ENCODE measurements around the gene PRKAR1B.
"Not testable (repeated sequence)": the region's sequence is repeated elsewhere in the genome, so short reads cannot be mapped to it uniquely, and the experiment has no call there.

The PRKAR1B gene

DNA sequence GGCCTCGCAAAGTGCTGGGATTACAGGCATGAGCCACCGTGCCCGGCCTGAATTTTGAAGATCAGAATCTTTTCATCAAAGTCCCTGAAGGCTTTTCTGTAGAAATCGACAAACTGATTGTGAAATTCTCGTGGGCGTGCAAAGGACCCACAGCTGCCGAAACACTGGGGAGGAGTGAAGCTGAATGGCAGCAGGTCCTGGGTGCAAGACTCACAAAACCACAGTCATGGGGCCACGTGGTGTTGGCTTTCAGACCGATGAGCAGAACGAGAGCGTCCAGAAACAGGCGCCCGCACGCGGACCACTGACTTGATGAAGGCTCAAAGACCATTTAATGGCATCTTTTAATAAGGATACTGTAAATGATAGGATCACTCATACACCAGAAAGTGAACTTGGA lies 24.7 kb upstream of the PRKAR1B start:
- intact Hi-C loops (cut with micrococcal nuclease) = no loop called here
- no peaks in the 10 kb centered on the region for H3K9me3 Mint-ChIP-seq
- H3K27me3 Mint-ChIP-seq = no peaks in the 10 kb centered on the region
- H3K4me3 Mint-ChIP-seq = no peak overlapping the region
- no peaks in the 10 kb centered on the region for H3K4me1 Mint-ChIP-seq (ENCODE audit: low read depth)
- peaks cover 68% of the 10 kb centered on the region for H3K36me3 Mint-ChIP-seq (ENCODE audit: low read depth)
- no peak overlapping the region for H3K27ac Mint-ChIP-seq

GRCh38 chr7:750111-750905 lies 23.2 kb upstream of the PRKAR1B start:
- intact Hi-C loops (cut with micrococcal nuclease) = no loop called here
- Mint-ChIP-seq H3K9me3 (no peaks in the 10 kb centered on the region), H3K27me3 (no peaks in the 10 kb centered on the region), H3K27ac (no peak overlapping the region), H3K4me1 (ENCODE audit: low read depth) (no peaks in the 10 kb centered on the region), H3K4me3 (no peak overlapping the region), H3K36me3 (ENCODE audit: low read depth) (peaks cover 58% of the 10 kb centered on the region)

- Mint-ChIP-seq H3K36me3 (ENCODE audit: low read depth) (peaks cover 57% of the 10 kb centered on the region), H3K4me1 (ENCODE audit: low read depth) (no peaks in the 10 kb centered on the region), H3K4me3 (no peak overlapping the region), H3K27me3 (no peaks in the 10 kb centered on the region), H3K9me3 (no peaks in the 10 kb centered on the region), H3K27ac (no peak overlapping the region)
- intact Hi-C loops (cut with micrococcal nuclease) = no loop called here
Observed at GRCh38 chr7:749140-749551, 22.1 kb upstream of the PRKAR1B start.

- Mint-ChIP-seq H3K27ac (no peak overlapping the region), H3K4me1 (ENCODE audit: low read depth) (no peaks in the 10 kb centered on the region), H3K4me3 (no peak overlapping the region), H3K36me3 (ENCODE audit: low read depth) (peaks cover 55% of the 10 kb centered on the region), H3K9me3 (no peaks in the 10 kb centered on the region), H3K27me3 (no peaks in the 10 kb centered on the region)
- intact Hi-C loops (cut with micrococcal nuclease) = no loop called here
Observed at GRCh38 chr7:748446-748845, 21.4 kb upstream of the PRKAR1B start.

DNA sequence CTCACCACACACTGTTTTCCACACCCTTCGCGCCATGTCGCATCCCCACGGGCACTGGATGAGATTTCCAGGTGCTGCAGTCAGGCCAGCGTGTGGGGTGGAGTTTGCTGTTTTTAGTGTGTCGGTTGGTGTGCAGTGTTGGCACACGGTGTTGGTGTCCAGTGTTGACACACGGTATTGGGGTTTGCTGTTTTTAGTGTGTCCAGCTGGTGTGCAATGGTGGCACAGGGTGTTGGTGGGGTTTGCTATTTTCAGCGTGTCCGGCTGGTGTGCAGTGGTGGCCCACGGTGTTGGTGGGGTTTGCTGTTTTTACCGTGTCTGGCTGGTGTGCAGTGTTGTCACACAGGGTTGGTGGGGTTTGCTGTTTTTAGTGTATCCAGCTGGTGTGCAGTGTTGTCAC lies 20.1 kb upstream of the PRKAR1B start:
- no peaks in the 10 kb centered on the region for H3K9me3 Mint-ChIP-seq
- H3K4me1 Mint-ChIP-seq (ENCODE audit: low read depth) = no peaks in the 10 kb centered on the region
- intact Hi-C loops (cut with micrococcal nuclease) = no loop called here
- H3K36me3 Mint-ChIP-seq (ENCODE audit: low read depth) = peaks cover 58% of the 10 kb centered on the region
- H3K27me3 Mint-ChIP-seq = no peaks in the 10 kb centered on the region
- no peak overlapping the region for H3K27ac Mint-ChIP-seq
- no peak overlapping the region for H3K4me3 Mint-ChIP-seq

- intact Hi-C loops (cut with micrococcal nuclease) = no loop called here
- Mint-ChIP-seq H3K4me3 (no peak overlapping the region), H3K9me3 (no peaks in the 10 kb centered on the region), H3K36me3 (ENCODE audit: low read depth) (peaks cover 58% of the 10 kb centered on the region), H3K4me1 (ENCODE audit: low read depth) (no peaks in the 10 kb centered on the region), H3K27ac (no peak overlapping the region), H3K27me3 (no peaks in the 10 kb centered on the region)
Observed at GRCh38 chr7:746155-747061, 19.3 kb upstream of the PRKAR1B start.

DNA sequence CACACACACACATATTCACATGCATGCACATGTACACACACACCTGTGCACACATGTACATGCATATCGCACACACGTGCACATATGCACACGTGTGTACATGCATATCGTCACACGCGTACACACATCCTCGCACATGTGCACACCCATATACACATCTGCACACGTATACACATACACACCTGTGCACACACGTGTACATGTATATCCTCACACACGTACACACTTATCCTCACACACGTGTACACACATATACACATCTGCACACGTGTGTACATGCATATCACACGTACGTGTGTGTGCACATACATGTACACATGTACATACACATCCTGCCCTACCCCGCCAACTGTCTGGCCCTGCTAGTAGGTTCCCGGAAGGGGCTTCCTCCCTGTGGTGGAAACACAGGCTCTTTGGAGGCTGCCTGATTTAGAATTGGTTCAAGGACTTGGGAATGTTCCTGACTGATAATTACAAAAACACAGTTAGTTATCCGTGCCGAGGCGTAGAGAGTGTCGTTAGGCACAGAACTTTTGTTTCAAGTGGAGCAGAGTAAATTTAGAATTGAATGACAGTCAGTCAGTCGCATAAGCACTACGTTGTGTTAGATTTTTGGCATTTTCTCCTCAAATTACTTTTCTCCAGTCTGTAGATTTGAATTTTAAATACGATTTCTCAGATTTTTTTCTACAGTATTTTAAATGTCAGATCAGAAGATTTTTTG lies 18.5 kb upstream of the PRKAR1B start:
- H3K9me3 Mint-ChIP-seq = no peaks in the 10 kb centered on the region
- H3K4me3 Mint-ChIP-seq = no peak overlapping the region
- H3K27ac Mint-ChIP-seq = no peak overlapping the region
- intact Hi-C loops (cut with micrococcal nuclease) = no loop called here
- H3K27me3 Mint-ChIP-seq = no peaks in the 10 kb centered on the region
- H3K36me3 Mint-ChIP-seq (ENCODE audit: low read depth) = peaks cover 61% of the 10 kb centered on the region
- no peaks in the 10 kb centered on the region for H3K4me1 Mint-ChIP-seq (ENCODE audit: low read depth)

DNA sequence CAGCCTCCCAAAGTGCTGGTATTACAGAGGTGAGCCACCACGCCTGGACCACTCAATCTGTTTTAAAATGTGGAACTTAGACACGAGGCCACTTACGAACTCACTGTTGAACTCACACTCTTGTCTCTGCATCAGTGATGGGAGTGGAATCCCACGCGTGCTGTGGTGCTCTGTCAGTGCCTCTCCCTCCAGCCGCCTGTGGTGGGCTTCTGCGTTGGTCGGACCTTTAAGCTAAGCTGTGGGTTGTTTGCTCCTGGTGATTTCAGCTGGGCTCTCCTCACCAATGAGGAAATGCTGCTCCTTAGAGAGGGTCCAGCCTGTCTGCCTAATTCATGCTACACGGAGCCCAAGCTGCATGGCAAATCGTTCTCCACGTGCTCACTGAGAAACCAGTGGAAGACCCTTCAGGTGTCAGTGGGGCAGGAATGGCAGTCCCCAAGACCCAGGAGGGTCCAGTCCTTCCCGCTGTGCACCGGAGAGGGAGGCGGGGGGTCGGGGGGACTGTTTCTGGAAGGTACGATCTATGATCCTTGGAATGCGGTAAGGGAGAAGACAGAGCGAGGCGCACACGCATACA lies 17.9 kb upstream of the PRKAR1B start:
- Mint-ChIP-seq H3K4me3 (no peak overlapping the region), H3K9me3 (no peaks in the 10 kb centered on the region), H3K36me3 (ENCODE audit: low read depth) (peaks cover 65% of the 10 kb centered on the region), H3K27me3 (no peaks in the 10 kb centered on the region), H3K27ac (no peak overlapping the region), H3K4me1 (ENCODE audit: low read depth) (no peaks in the 10 kb centered on the region)
- intact Hi-C loops (cut with micrococcal nuclease) = no loop called here

- H3K27ac Mint-ChIP-seq; H3K4me3 Mint-ChIP-seq; H3K4me1 Mint-ChIP-seq (ENCODE audit: low read depth); H3K27me3 Mint-ChIP-seq; intact Hi-C loops (cut with micrococcal nuclease); H3K9me3 Mint-ChIP-seq: not testable (repeated sequence)
- peaks cover 70% of the 10 kb centered on the region for H3K36me3 Mint-ChIP-seq (ENCODE audit: low read depth)
Observed at GRCh38 chr7:744128-744520, 17.0 kb upstream of the PRKAR1B start.

GRCh38 chr7:743341-744127 lies 16.5 kb upstream of the PRKAR1B start:
- H3K36me3 Mint-ChIP-seq (ENCODE audit: low read depth) = peaks cover 68% of the 10 kb centered on the region
- H3K4me3 Mint-ChIP-seq; H3K27ac Mint-ChIP-seq; H3K27me3 Mint-ChIP-seq; H3K9me3 Mint-ChIP-seq; intact Hi-C loops (cut with micrococcal nuclease); H3K4me1 Mint-ChIP-seq (ENCODE audit: low read depth): not testable (repeated sequence)

- H3K36me3 Mint-ChIP-seq (ENCODE audit: low read depth) = peaks cover 70% of the 10 kb centered on the region
- H3K27me3 Mint-ChIP-seq = no peaks in the 10 kb centered on the region
- H3K27ac Mint-ChIP-seq = no peak overlapping the region
- H3K9me3 Mint-ChIP-seq = no peaks in the 10 kb centered on the region
- intact Hi-C loops (cut with micrococcal nuclease) = no loop called here
- H3K4me3 Mint-ChIP-seq = no peak overlapping the region
- H3K4me1 Mint-ChIP-seq (ENCODE audit: low read depth) = no peaks in the 10 kb centered on the region
Observed at GRCh38 chr7:742791-743190, 15.7 kb upstream of the PRKAR1B start.

DNA sequence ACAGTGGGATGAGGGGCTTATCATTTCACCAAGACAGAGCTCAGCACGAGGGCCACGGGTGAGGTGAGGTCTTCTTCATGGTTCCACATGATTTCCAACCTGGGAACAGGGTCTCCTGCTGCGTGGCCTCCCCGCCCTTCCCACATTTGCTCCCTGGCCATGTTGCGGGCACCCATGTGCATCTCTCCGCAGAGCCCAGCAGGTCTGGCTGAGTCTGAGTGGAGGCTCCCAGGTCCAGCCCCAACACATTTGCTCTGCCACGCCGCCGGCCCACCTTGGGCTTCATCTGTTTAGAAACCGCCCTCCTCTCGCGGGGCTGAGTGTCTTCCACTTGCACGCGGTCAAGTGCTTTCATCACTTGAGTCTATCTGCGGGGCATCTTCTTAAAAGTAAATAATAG lies 14.8 kb upstream of the PRKAR1B start:
- H3K4me3 Mint-ChIP-seq = no peak overlapping the region
- peaks cover 75% of the 10 kb centered on the region for H3K36me3 Mint-ChIP-seq (ENCODE audit: low read depth)
- no peaks in the 10 kb centered on the region for H3K9me3 Mint-ChIP-seq
- H3K27me3 Mint-ChIP-seq = no peaks in the 10 kb centered on the region
- no peak overlapping the region for H3K27ac Mint-ChIP-seq
- intact Hi-C loops (cut with micrococcal nuclease) = no loop called here
- H3K4me1 Mint-ChIP-seq (ENCODE audit: low read depth) = no peaks in the 10 kb centered on the region

GRCh38 chr7:741191-741671 lies 14.2 kb upstream of the PRKAR1B start:
- Mint-ChIP-seq H3K27ac (no peak overlapping the region), H3K27me3 (no peaks in the 10 kb centered on the region), H3K4me3 (no peak overlapping the region), H3K9me3 (no peaks in the 10 kb centered on the region), H3K36me3 (ENCODE audit: low read depth) (peaks cover 75% of the 10 kb centered on the region), H3K4me1 (ENCODE audit: low read depth) (no peaks in the 10 kb centered on the region)
- intact Hi-C loops (cut with micrococcal nuclease) = no loop called here

Measured in dendritic cell treated with granulocyte-macrophage colony-stimulating factor and Interleukin-4, amounts not matched to agents 40 ng/mL and 50 ng/mL, for 4 days (primary cell).